Natural killer cell (primary cell): Measurements from ENCODE around the gene DYNC1H1. TPM values are rescaled to one million over a fixed set of nuclear protein-coding genes. Genes with fewer than 3 reads are reported as not detected.

Source experiments
- ATAC-seq, 3 donors: fragments of 150-1000 bp in 2 of 3; fragments of 200-7000 bp in 1 of 3; cut with Tn5 transposase; 1 replicate in 1 of 3; 2 replicates in 2 of 3; pipeline ENCODE4 v1.10.0; 2021; ENCODE audit warnings: mild to moderate bottlenecking in 2 of 3, moderate library complexity in 2 of 3
- DNase-seq, 2 donors: peaks; one replicate each; pipeline versions ENCODE4 v3.0.0 to v3.0.0-alpha.2; 2013 to 2021; ENCODE audit warnings: mixed read lengths in 1 of 2
- H3K27ac ChIP-seq: one replicate; pipeline ENCODE4 v1.5.1; 2013; ENCODE audit warnings: mild to moderate bottlenecking, low read length
- H3K27me3 ChIP-seq: one replicate; pipeline ENCODE4 v1.6.1; 2013; ENCODE audit warnings: low read length; ENCODE audit not compliant: control insufficient read depth, insufficient read depth
- H3K36me3 ChIP-seq: one replicate; pipeline ENCODE4 v1.6.1; 2013; ENCODE audit warnings: low read length; ENCODE audit not compliant: control insufficient read depth, insufficient read depth
- H3K4me1 ChIP-seq: one replicate; pipeline ENCODE4 v1.6.1; 2013; ENCODE audit warnings: low read length; ENCODE audit not compliant: control insufficient read depth, insufficient read depth
- H3K4me3 ChIP-seq: one replicate; pipeline ENCODE4 v1.5.1; 2013; ENCODE audit warnings: low read length
- H3K9me3 ChIP-seq: one replicate; pipeline ENCODE4 v1.6.1; 2013; ENCODE audit warnings: low read length; ENCODE audit not compliant: control insufficient read depth, insufficient read depth
- H3K27ac Mint-ChIP-seq, 2 donors: one replicate each; pipeline ENCODE4 v1.8.0; 2022; ENCODE audit warnings: mild to moderate bottlenecking in 2 of 2, mixed read lengths in 2 of 2, moderate library complexity in 1 of 2
- H3K27me3 Mint-ChIP-seq, 2 donors: one replicate each; pipeline ENCODE4 v1.8.0; 2022; ENCODE audit warnings: low read depth in 2 of 2, mixed read lengths in 2 of 2
- H3K36me3 Mint-ChIP-seq: one replicate; pipeline ENCODE4 v1.8.0; 2022; ENCODE audit warnings: mixed read lengths
- H3K4me1 Mint-ChIP-seq, 2 donors: one replicate each; pipeline ENCODE4 v1.8.0; 2022; ENCODE audit warnings: mixed read lengths in 2 of 2
- H3K4me3 Mint-ChIP-seq: one replicate; pipeline ENCODE4 v1.8.0; 2022; ENCODE audit warnings: mild to moderate bottlenecking, moderate library complexity, mixed read lengths
- H3K9me3 Mint-ChIP-seq, 2 donors: one replicate each; pipeline ENCODE4 v1.8.0; 2022; ENCODE audit warnings: mixed read lengths in 2 of 2
- CTCF ChIP-seq: fragments of 200-600 bp; IDR thresholded peaks from one replicate; pipeline ENCODE4 v1.8.0; 2022; ENCODE audit warnings: antibody characterized with exemption
- WGBS: methylation state at CpG from one replicate; pipeline ENCODE4 v1.1.7; 2013; ENCODE audit warnings: missing lambda C conversion rate; ENCODE audit not compliant: insufficient coverage; 5-methylcytosine and 5-hydroxymethylcytosine counted together
- intact Hi-C: fragments of 100-400 bp; cut with micrococcal nuclease; formaldehyde crosslinking; loops from one replicate; pipeline ENCODE4 v1.14.2; 2022
- total RNA-seq, 4 donors: library from RNA; stranded (reverse); fragments of 120-200 nt in 1 of 4; gene quantifications; one replicate each; pipeline versions ENCODE4 v1.2.3 to v1.2.4, GENCODE V29; 2013 to 2022

The DYNC1H1 gene
- total RNA-seq, 3 donors from 2014 or later (not counting 1 experiment from before 2014, with no cell fraction given) = 313 to 381 (median 349) TPM

- TF ChIP-seq CTCF = no peak
- peaks cover 2% of the 10 kb centered on the region for H3K27me3 ChIP-seq
Measured at GRCh38 chr14:101948666-101949216, 15.6 kb upstream of the DYNC1H1 start.

DNA sequence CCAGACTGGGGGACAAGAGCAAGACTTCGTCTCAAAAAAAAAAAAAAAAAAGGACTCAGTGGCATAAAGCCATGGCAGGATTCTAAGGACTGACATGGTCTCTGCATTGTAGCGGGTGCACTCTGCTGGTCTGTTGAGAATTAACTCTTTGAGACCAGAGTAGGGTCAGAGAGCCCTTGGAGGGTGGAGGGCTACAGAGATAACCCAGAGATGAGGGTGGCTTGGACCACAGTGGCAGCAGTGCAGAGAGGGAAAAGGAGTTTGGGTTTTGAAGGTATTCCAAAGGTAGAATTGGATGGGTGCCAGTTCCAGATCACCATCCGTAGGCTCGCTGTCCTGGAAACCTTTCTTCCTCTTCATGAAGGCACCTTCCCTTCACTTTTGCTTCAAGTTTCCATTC, 14.3 kb upstream of the DYNC1H1 start:
- ATAC-seq = no peak
- H3K27ac Mint-ChIP-seq = peak overlapping the region; percentile 56 to 100
- intact Hi-C loops = no loop called here

More at GRCh38 chr14:101948666-101949216, 15.6 kb upstream of the DYNC1H1 start:
- no peaks in the 10 kb centered on the region for H3K36me3 ChIP-seq
- Mint-ChIP-seq H3K4me3 (peak overlapping the region; percentile 96), H3K9me3 (no peaks in the 10 kb centered on the region), H3K4me1 (peaks cover 18 to 27% of the 10 kb centered on the region in 2 donors), H3K27me3 (peaks cover 7 to 11% of the 10 kb centered on the region in 2 donors), H3K36me3 (no peaks in the 10 kb centered on the region), H3K27ac (peak overlapping the region; percentile 100)
- H3K4me3 ChIP-seq = peak overlapping the region; percentile 91
- intact Hi-C loops = loop anchor here (1.0 to 5.0 kb wide), 8 partner anchors 16 to 369 kb away; partner anchors contain the start of genes DYNC1H1, HSP90AA1, WDR20 and ZNF839
- peak overlapping the region; percentile 100 for H3K27ac ChIP-seq
- WGBS = 12% methylated on average over 29 of the region's 29 CpGs
- no peak for ATAC-seq
- peaks cover 20% of the 10 kb centered on the region for H3K4me1 ChIP-seq
- H3K9me3 ChIP-seq = no peaks in the 10 kb centered on the region
- no peak for DNase-seq

GRCh38 chr14:101950516-101951215, 13.7 kb upstream of the DYNC1H1 start:
- DNase-seq (no peak), ATAC-seq (no peak)
- no peak for TF ChIP-seq CTCF
- peak overlapping the region; percentile 42 for H3K4me3 Mint-ChIP-seq
- no peaks in the 10 kb centered on the region for H3K9me3 Mint-ChIP-seq
- no peak overlapping the region for H3K27ac ChIP-seq
- H3K4me3 ChIP-seq = no peak overlapping the region
- no peaks in the 10 kb centered on the region for H3K9me3 ChIP-seq
- peaks cover 20% of the 10 kb centered on the region for H3K4me1 ChIP-seq
- H3K27ac Mint-ChIP-seq = peak overlapping the region in 1 of 2 donors; percentile 56
- H3K27me3 Mint-ChIP-seq = peaks cover 7 to 11% of the 10 kb centered on the region in 2 donors
- WGBS = 90% methylated on average over 2 of the region's 4 CpGs
- no peaks in the 10 kb centered on the region for H3K36me3 Mint-ChIP-seq
- peaks cover 18 to 27% of the 10 kb centered on the region in 2 donors for H3K4me1 Mint-ChIP-seq
- intact Hi-C loops = no loop called here
- no peaks in the 10 kb centered on the region for H3K36me3 ChIP-seq
- H3K27me3 ChIP-seq = peaks cover 2% of the 10 kb centered on the region

More for the DNA sequence above, 14.3 kb upstream of the DYNC1H1 start:
- H3K9me3 Mint-ChIP-seq = no peaks in the 10 kb centered on the region
- Histone ChIP-seq H3K27me3 (peaks cover 2% of the 10 kb centered on the region), H3K27ac (no peak overlapping the region), H3K4me3 (no peak overlapping the region), H3K4me1 (peaks cover 20% of the 10 kb centered on the region), H3K9me3 (no peaks in the 10 kb centered on the region), H3K36me3 (no peaks in the 10 kb centered on the region)
- no peak overlapping the region for H3K4me3 Mint-ChIP-seq
- 84% methylated on average over 4 of the region's 4 CpGs for WGBS
- no peak for TF ChIP-seq CTCF
- H3K36me3 Mint-ChIP-seq = no peaks in the 10 kb centered on the region
- no peak for DNase-seq
- peaks cover 18 to 27% of the 10 kb centered on the region in 2 donors for H3K4me1 Mint-ChIP-seq
- H3K27me3 Mint-ChIP-seq = peaks cover 7 to 11% of the 10 kb centered on the region in 2 donors
